HepG2 (cell line): ENCODE measurements around the gene POMT1.

Experiments
- EHMT2 ChIP-seq: fragments of 200-600 bp; sonication (generic); IDR thresholded peaks from 2 replicates; pipeline ENCODE4 v1.7.0; 2017; ENCODE audit warnings: antibody characterized with exemption, low read depth, low read length, borderline replicate concordance
- FOXK2 ChIP-seq: fragments of 450-650 bp; IDR thresholded peaks from 2 replicates; pipeline ENCODE4 v1.6.1; 2016
- KLF9 ChIP-seq: IDR thresholded peaks from 2 replicates; pipeline ENCODE4 v1.6.1; 2016; ENCODE audit warnings: low read depth
- MAFK ChIP-seq, 2 experiments: IDR thresholded peaks in 1 of 2; conservative IDR thresholded peaks in 1 of 2; 2 replicates each; pipeline ENCODE4 v1.6.1; 2011; ENCODE audit warnings: improper control_type of control experiment in 2 of 2, low read length in 2 of 2
- ZNF124 ChIP-seq: sonication (generic); formaldehyde crosslinking; IDR thresholded peaks from 2 replicates; pipeline ENCODE4 v1.4.0; 2020; ENCODE audit warnings: missing genetic modification reagents

DNA sequence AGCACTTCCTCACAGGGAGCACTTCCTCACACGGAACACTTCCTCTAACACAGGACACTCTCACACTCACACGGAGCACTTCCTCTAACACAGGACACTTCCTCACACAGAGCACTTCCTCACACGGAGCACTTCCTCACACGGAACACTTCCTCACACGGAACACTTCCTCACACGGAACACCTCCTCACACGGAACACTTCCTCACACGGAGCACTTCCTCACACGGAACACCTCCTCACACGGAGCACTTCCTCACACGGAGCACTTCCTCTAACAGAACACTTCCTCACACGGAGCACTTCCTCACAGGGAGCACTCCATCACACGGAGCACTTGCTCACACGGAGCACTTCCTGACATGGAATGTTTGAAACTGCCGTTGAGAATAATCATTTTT, 13.4 kb downstream of the POMT1 start:
- TF ChIP-seq KLF9, result no peak
- no peak for TF ChIP-seq MAFK (conservative IDR thresholded peaks at IDR 0.05 in 1 of 2, IDR thresholded peaks at IDR 0.05 in 1 of 2; ENCODE audit: low read length in 2 of 2)
- no peak for TF ChIP-seq ZNF124
- TF ChIP-seq EHMT2, result no peak
- TF ChIP-seq FOXK2, result no peak
